Omental fat pad (tissue), 4 donors: ENCODE data around the gene MAST2. TPM values are rescaled to one million over a fixed set of nuclear protein-coding genes. Genes with fewer than 3 reads are reported as not detected.
"Not testable (repeated sequence)": the region's sequence is repeated elsewhere in the genome, so short reads cannot be mapped to it uniquely, and the experiment has no call there.

ENCODE experiments used
- ATAC-seq: fragments of 150-250 bp; one replicate; pipeline ENCODE4 v1.9.1; 2016; ENCODE audit warnings: mild to moderate bottlenecking, moderate library complexity; ENCODE audit not compliant: low FRiP score
- DNase-seq: peaks from one replicate; pipeline ENCODE4 v3.0.0-alpha.2; 2019; ENCODE audit warnings: low spot score
- total RNA-seq, 4 donors: library from RNA; depleted of rRNA; stranded (reverse); fragments of >200 nt; gene quantifications; one replicate each; pipeline ENCODE4 v1.1.0, GENCODE V29; 2016
- TF ChIP-seq, protein P1 (sequence below), 3 donors: fragments of 450-650 bp; IDR thresholded peaks; one replicate each; pipeline ENCODE4 v1.5.1; 2016 to 2017; ENCODE audit warnings: antibody characterized with exemption in 3 of 3, mild to moderate bottlenecking in 3 of 3, moderate library complexity in 2 of 3

Gene MAST2
- total RNA-seq, 4 donors from 2014 or later, result 12.0 to 22.0 (median 18.1) TPM

DNA sequence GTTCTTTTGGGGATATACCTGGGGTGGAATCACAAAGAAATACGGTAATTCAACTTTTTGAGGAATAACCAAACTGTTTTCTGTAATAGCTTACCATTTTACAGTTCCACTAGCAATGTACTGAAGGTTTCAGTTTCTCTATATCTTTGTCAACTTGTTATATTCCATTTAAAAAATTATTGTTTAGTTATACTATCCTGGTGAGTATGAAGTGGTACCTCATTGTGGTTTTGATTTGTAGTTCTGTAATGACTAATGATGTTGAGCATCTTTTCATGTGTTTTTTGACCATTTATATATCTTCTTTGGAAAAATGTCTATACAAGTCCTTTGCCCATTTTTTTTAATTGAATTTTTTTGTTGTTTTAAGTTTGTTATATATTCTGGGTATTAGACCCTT lies 39.4 kb downstream of the MAST2 start:
- TF ChIP-seq, protein P1, sequence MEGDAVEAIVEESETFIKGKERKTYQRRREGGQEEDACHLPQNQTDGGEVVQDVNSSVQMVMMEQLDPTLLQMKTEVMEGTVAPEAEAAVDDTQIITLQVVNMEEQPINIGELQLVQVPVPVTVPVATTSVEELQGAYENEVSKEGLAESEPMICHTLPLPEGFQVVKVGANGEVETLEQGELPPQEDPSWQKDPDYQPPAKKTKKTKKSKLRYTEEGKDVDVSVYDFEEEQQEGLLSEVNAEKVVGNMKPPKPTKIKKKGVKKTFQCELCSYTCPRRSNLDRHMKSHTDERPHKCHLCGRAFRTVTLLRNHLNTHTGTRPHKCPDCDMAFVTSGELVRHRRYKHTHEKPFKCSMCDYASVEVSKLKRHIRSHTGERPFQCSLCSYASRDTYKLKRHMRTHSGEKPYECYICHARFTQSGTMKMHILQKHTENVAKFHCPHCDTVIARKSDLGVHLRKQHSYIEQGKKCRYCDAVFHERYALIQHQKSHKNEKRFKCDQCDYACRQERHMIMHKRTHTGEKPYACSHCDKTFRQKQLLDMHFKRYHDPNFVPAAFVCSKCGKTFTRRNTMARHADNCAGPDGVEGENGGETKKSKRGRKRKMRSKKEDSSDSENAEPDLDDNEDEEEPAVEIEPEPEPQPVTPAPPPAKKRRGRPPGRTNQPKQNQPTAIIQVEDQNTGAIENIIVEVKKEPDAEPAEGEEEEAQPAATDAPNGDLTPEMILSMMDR (IDR thresholded peaks at IDR 0.05), result no peak
- DNase-seq (no peak), ATAC-seq (no peak)

DNA sequence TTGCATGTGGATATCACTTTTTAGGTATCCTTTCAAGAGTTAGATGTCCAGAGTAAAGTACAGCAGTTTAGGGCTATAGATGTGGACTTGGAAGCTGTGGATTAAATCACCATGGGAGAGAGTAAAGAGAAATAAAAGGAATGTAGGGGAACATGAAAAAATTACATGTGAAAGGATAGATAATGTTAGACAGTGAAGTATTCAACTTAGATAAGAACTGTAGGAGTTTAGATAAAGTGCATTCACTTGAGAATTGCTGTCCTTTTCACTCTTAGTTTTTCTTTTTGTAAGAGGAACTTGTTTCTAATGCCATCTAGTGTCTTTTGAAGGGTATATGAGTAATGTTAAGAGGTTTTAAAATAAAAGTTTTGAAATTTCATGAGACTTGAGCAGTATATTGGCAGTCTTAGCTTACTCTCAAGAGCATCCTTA lies 40.1 kb downstream of the MAST2 start:
- TF ChIP-seq, protein P1 (IDR thresholded peaks at IDR 0.05), result no peak
- ATAC-seq (no peak), DNase-seq (no peak)

DNA sequence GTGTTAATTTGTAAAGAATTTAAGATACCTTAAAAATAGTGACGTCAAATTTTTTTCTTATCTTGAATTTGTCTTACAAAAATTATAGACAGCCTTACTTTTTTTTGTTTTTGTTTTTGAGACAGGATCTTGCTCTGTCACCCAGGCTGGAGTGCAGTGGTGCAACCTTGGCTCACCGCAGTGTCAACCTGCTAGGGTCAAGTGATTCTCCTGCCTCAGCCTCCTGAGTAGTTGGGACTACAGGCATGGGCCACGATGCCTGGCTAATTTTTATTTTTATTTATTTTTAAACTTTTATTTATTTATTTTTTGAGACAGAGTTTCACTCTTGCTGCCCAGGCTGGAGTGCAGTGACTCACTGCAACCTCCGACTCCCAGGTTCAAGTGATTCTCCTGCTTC lies 40.6 kb downstream of the MAST2 start:
- ATAC-seq, result not testable (repeated sequence)

DNA sequence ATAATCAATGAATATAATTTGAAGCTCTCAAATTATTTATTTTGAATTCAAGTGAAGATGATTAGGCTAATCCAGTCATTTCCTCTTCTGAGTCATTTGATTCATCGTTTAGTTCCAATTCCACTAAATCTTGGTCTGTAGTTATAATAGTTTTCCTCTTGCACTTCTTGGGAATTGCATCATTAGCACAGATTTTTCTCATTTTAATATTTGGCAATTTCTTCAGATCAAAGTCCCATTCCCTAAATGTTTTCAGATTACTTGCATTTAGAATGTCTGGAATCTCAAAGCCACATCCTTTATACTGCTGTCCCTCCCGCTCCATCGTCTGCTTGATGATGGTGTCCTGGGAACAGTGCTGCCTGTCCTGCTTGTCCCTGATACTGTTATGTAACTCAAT lies 43.5 kb downstream of the MAST2 start:
- ATAC-seq, result no peak
- DNase-seq, result no peak
- TF ChIP-seq, protein P1 (IDR thresholded peaks at IDR 0.05), result no peak

More for the DNA sequence above, 40.6 kb downstream of the MAST2 start:
- DNase-seq, result not testable (repeated sequence)

DNA sequence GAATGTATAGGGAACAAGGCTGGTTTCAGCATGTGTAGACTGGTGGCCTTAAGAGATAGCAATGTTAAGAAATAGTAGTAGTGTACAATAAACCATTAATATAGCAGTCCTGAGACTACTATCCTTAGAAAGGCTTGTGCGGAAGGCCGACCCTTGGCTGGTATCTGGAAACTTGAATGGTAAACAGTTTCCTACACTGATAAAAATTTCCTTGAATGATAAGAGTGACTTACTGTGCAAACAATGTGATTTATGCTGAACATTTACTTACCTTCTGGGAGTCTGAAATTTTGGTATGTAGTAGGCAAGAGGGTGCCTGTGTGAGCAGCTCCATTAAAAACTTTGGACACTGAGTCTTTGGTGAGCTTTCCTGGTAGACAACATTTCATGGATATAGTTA lies 44.7 kb downstream of the MAST2 start:
- TF ChIP-seq, protein P1 (IDR thresholded peaks at IDR 0.05), result no peak
- ATAC-seq, result no peak
- no peak for DNase-seq

DNA sequence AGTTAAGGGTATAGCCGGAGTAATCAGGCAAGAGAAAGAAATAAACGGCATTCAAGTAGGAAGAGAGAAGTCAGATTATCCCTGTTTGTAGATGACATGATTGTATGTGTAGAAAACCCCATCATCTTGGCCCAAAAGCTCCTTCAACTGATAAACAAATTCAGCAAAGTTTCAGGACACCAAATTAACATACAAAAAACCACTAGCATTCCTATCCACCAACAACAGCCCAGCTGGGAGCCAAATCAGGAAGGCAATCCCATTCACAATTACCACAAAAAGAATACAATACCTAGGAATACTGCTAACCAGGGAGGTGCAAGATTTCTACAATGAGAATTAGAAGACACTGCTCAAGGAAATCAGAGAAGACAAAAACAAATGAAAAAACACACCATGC lies 45.3 kb downstream of the MAST2 start:
- ATAC-seq (no peak), DNase-seq (no peak)
- TF ChIP-seq, protein P1 (IDR thresholded peaks at IDR 0.05), result no peak

DNA sequence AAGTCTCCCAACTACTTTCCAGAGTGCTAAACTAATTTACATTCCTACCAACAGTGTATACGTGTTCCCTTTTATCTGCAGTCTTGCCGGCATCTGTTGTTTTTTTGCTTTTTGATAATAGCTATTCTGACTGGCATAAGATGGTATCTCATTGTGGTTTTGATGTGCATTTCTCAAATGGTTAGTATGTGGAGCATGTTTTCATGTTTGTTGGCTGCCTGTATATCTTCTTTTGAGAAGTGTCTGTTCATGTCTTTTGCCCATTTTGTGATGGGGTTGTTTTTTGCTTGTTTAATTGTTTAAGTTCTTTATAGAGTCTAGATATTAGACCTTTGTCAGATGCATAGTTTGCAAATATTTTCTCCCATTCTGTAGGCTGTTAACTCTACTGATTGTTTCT lies 46.6 kb downstream of the MAST2 start:
- TF ChIP-seq, protein P1 (IDR thresholded peaks at IDR 0.05), result no peak
- ATAC-seq, result no peak
- no peak for DNase-seq

DNA sequence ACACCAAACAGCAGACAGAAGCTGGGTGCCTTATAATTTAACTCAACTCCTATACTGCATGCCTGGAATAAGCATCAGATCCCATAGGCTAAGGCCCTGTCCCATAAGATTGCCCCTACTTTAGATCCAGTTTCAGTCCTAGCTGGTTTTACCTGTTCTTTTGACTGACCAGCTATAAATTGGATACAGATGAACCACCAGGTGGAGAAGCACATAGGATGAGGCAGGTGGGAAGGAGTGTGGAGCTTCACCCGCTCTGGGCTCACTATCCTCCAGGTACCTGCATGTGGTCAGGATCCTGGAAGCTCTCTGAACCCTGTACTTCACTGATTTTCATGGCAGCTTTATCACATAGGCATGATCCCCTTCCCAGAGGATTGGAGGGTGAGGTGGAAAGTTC lies 51.3 kb downstream of the MAST2 start:
- DNase-seq, result no peak
- no peak for ATAC-seq
- TF ChIP-seq, protein P1 (IDR thresholded peaks at IDR 0.05), result no peak
